H9 (cell line): ENCODE data around the gene GALNT9. TPM values are rescaled to one million over a fixed set of nuclear protein-coding genes. Genes with fewer than 3 reads are reported as not detected.
A peak's percentile ranks its signal among the peaks of the same experiment; 100 is the strongest.

Experiments used
- DNase-seq: peaks from one replicate; pipeline ENCODE4 v3.0.0-alpha.2; 2017
- H2AFZ ChIP-seq: one replicate; pipeline ENCODE4 v1.6.1; 2013; ENCODE audit warnings: mild to moderate bottlenecking, low read length, control low read depth, moderate library complexity
- H2AK5ac ChIP-seq: 2 replicates; pipeline ENCODE4 v1.6.1; 2013; ENCODE audit warnings: low read length, control low read depth, mixed read lengths; ENCODE audit not compliant: insufficient read length
- H2BK120ac ChIP-seq: one replicate; pipeline ENCODE4 v1.6.1; 2013; ENCODE audit warnings: low read depth, mild to moderate bottlenecking, low read length, control low read depth, inconsistent platforms; ENCODE audit not compliant: poor library complexity, severe bottlenecking
- H2BK12ac ChIP-seq: 2 replicates; pipeline ENCODE4 v1.6.1; 2013; ENCODE audit warnings: low read length, control low read depth, mixed read lengths, low read depth; ENCODE audit not compliant: insufficient read length
- H2BK15ac ChIP-seq: 2 replicates; pipeline ENCODE4 v1.6.1; 2013; ENCODE audit warnings: low read depth, low read length, control low read depth
- H2BK20ac ChIP-seq: one replicate; pipeline ENCODE4 v1.6.1; 2013; ENCODE audit warnings: low read depth, mild to moderate bottlenecking, low read length, control low read depth, inconsistent platforms; ENCODE audit not compliant: poor library complexity, severe bottlenecking
- H2BK5ac ChIP-seq: 2 replicates; pipeline ENCODE4 v1.6.1; 2013; ENCODE audit warnings: low read length, control low read depth, mixed read lengths; ENCODE audit not compliant: insufficient read length
- H3K14ac ChIP-seq: 2 replicates; pipeline ENCODE4 v1.6.1; 2013; ENCODE audit warnings: low read length, control low read depth; ENCODE audit not compliant: insufficient read depth
- H3K18ac ChIP-seq: 2 replicates; pipeline ENCODE4 v1.6.1; 2013; ENCODE audit warnings: low read depth, mild to moderate bottlenecking, mixed read lengths, low read length, control low read depth; ENCODE audit not compliant: insufficient read length
- H3K23ac ChIP-seq: 2 replicates; pipeline ENCODE4 v1.6.1; 2013; ENCODE audit warnings: low read length, control low read depth, mixed read lengths, low read depth; ENCODE audit not compliant: insufficient read length
- H3K23me2 ChIP-seq: 2 replicates; pipeline ENCODE4 v1.6.1; 2013; ENCODE audit warnings: low read depth, mild to moderate bottlenecking, mixed read lengths, low read length, control low read depth; ENCODE audit not compliant: insufficient read length, poor library complexity, severe bottlenecking
- H3K27ac ChIP-seq: 2 replicates; pipeline ENCODE4 v1.5.1; 2013; ENCODE audit warnings: low read length, control low read depth, mixed read lengths, low read depth; ENCODE audit not compliant: insufficient read length
- H3K27me3 ChIP-seq: 2 replicates; pipeline ENCODE4 v1.6.1; 2013; ENCODE audit warnings: low read length, control low read depth, inconsistent platforms; ENCODE audit not compliant: insufficient read depth
- H3K4ac ChIP-seq: 2 replicates; pipeline ENCODE4 v1.6.1; 2013; ENCODE audit warnings: low read depth, mild to moderate bottlenecking, control low read depth, inconsistent platforms, low read length, moderate library complexity
- H3K4me1 ChIP-seq: 2 replicates; pipeline ENCODE4 v1.6.1; 2013; ENCODE audit warnings: low read length, control low read depth, inconsistent platforms; ENCODE audit not compliant: insufficient read depth
- H3K4me2 ChIP-seq: 2 replicates; pipeline ENCODE4 v1.6.1; 2013; ENCODE audit warnings: low read length, control low read depth, mixed read lengths; ENCODE audit not compliant: insufficient read length, insufficient read depth
- H3K56ac ChIP-seq: 2 replicates; pipeline ENCODE4 v1.6.1; 2013; ENCODE audit warnings: low read depth, mild to moderate bottlenecking, mixed read lengths, low read length, control low read depth; ENCODE audit not compliant: insufficient read length
- H3K79me1 ChIP-seq: 2 replicates; pipeline ENCODE4 v1.6.1; 2013; ENCODE audit warnings: low read depth, mild to moderate bottlenecking, moderate library complexity, low read length, control low read depth, inconsistent platforms; ENCODE audit not compliant: insufficient read depth, poor library complexity, severe bottlenecking
- H3K79me2 ChIP-seq: 2 replicates; pipeline ENCODE4 v1.6.1; 2013; ENCODE audit warnings: low read length, control low read depth, inconsistent platforms; ENCODE audit not compliant: insufficient read depth
- H3K9ac ChIP-seq: 2 replicates; pipeline ENCODE4 v1.6.1; 2013; ENCODE audit warnings: low read length, control low read depth, mixed read lengths; ENCODE audit not compliant: insufficient read length; ENCODE audit errors: extremely low read depth
- H3K9me3 ChIP-seq: one replicate; pipeline ENCODE4 v1.6.1; 2013; ENCODE audit warnings: low read depth, low read length, inconsistent platforms; ENCODE audit not compliant: control insufficient read depth
- H3T11ph ChIP-seq: one replicate; pipeline ENCODE4 v1.6.1; 2013; ENCODE audit warnings: mild to moderate bottlenecking, low read length, control low read depth, inconsistent platforms
- H4K20me1 ChIP-seq: one replicate; pipeline ENCODE4 v1.6.1; 2013; ENCODE audit not compliant: control insufficient read depth, insufficient read length, insufficient read depth
- H4K5ac ChIP-seq: 2 replicates; pipeline ENCODE4 v1.6.1; 2013; ENCODE audit warnings: low read depth, mild to moderate bottlenecking, mixed read lengths, low read length, control low read depth; ENCODE audit not compliant: insufficient read length
- H4K8ac ChIP-seq: replicated peaks from 2 replicates; pipeline ENCODE4 v1.6.1; 2013; ENCODE audit warnings: low read length, control low read depth, mixed read lengths, low read depth; ENCODE audit not compliant: insufficient read length
- H4K91ac ChIP-seq: 2 replicates; pipeline ENCODE4 v1.6.1; 2013; ENCODE audit warnings: low read depth, mild to moderate bottlenecking, moderate library complexity, mixed read lengths, low read length, control low read depth; ENCODE audit not compliant: insufficient read length
- H3K27ac Mint-ChIP-seq, 3 experiments: 2 replicates in 2 of 3; 3 replicates in 1 of 3; pipeline ENCODE4 v1.8.0; 2020 to 2021; ENCODE audit warnings: mixed read lengths in 3 of 3, mild to moderate bottlenecking in 1 of 3, moderate library complexity in 1 of 3
- H3K27me3 Mint-ChIP-seq: 2 replicates; pipeline ENCODE4 v1.8.0; 2021; ENCODE audit warnings: low read depth, mild to moderate bottlenecking, moderate library complexity, mixed read lengths
- H3K36me3 Mint-ChIP-seq, 3 experiments: 2 replicates in 2 of 3; 3 replicates in 1 of 3; pipeline ENCODE4 v1.8.0; 2020 to 2021; ENCODE audit warnings: low read depth in 3 of 3, mixed read lengths in 3 of 3; ENCODE audit not compliant: insufficient read depth in 1 of 3
- H3K4me1 Mint-ChIP-seq, 2 experiments: 2 replicates each; pipeline ENCODE4 v1.8.0; 2020; ENCODE audit warnings: mixed read lengths in 2 of 2
- H3K4me3 Mint-ChIP-seq, 2 experiments: 2 replicates in 1 of 2; 3 replicates in 1 of 2; pipeline ENCODE4 v1.8.0; 2020 to 2021; ENCODE audit warnings: mild to moderate bottlenecking in 2 of 2, mixed read lengths in 2 of 2, moderate library complexity in 1 of 2
- H3K9me3 Mint-ChIP-seq, 2 experiments: 2 replicates in 1 of 2; 3 replicates in 1 of 2; pipeline ENCODE4 v1.8.0; 2020; ENCODE audit warnings: mild to moderate bottlenecking in 2 of 2, mixed read lengths in 2 of 2, moderate library complexity in 1 of 2
- WGBS: extraction: QIAGEN DNeasy Blood & Tissue Kit; methylation state at CpG from one replicate; pipeline ENCODE4 v1.1.7; 2013; ENCODE audit warnings: missing lambda C conversion rate, low lambda C conversion rate, mixed read lengths; ENCODE audit not compliant: insufficient read length; ENCODE audit errors: extremely low coverage; 5-methylcytosine and 5-hydroxymethylcytosine counted together
- total RNA-seq: library from RNA; stranded (reverse); gene quantifications from 2 replicates; pipeline ENCODE4 v1.2.1, GENCODE V29; 2021
- TF ChIP-seq, protein P1 (sequence below): fragments of 200-600 bp; sonication (generic); conservative IDR thresholded peaks from 3 replicates; pipeline ENCODE4 v1.8.0; 2021; ENCODE audit warnings: antibody characterized with exemption, mild to moderate bottlenecking

GALNT9 gene
- total RNA-seq, 1 experiment from 2014 or later: 0.35 TPM

DNA sequence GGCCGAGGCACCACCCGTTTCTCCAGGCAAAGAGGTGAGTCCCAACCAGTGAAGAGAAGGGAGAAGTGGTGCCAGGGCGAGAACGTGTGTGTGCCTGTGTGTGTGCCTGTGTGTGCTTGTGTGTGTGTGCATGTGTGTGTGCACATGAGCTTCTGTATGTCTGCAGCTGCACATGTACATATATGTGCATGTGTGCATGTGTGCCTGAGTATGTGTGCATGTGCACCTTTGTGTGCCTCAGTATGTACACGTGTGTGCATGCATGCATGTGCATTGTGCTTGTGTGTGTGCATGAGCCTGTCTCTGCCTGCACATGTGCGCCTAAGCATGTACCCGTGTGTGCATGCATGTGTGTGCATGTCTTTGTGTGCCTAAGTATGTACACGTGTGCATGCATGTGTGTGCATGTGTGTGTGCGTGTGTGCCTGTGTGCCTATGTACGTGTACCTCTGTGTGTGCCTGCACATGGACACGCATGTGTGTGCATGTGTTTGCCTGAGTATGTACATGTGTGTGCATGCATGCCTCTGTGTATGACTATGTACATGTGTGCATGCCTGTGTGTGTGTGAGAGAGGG lies 5.9 kb upstream of the GALNT9 start:
- no peak overlapping the region for H2BK12ac ChIP-seq

More for the DNA sequence above, 5.9 kb upstream of the GALNT9 start:
- Histone ChIP-seq H3K79me2 (no peaks in the 10 kb centered on the region), H2BK5ac (no peak overlapping the region), H4K8ac (no peak overlapping the region), H3K9ac (no peak overlapping the region), H2AK5ac (no peak overlapping the region), H3K27ac (no peak overlapping the region), H2BK15ac (no peak overlapping the region), H3K4ac (no peak overlapping the region), H2AFZ (no peak overlapping the region), H2BK20ac (no peak overlapping the region), H3K18ac (no peak overlapping the region), H3K56ac (no peak overlapping the region), H3K23me2 (peaks cover 2% of the 10 kb centered on the region), H4K91ac (no peak overlapping the region), H3K4me1 (no peaks in the 10 kb centered on the region), H3K23ac (no peak overlapping the region), H4K20me1 (peaks cover 2% of the 10 kb centered on the region), H3T11ph (no peak overlapping the region), H3K14ac (no peak overlapping the region), H3K79me1 (no peaks in the 10 kb centered on the region), H2BK120ac (no peak overlapping the region), H3K4me2 (no peak overlapping the region), H3K9me3 (no peaks in the 10 kb centered on the region), H3K27me3 (peaks cover 20% of the 10 kb centered on the region; the same call in 1 of the 2 replicates), H4K5ac (no peak overlapping the region)
- Mint-ChIP-seq H3K4me3 (peak overlapping the region in 1 of 2 experiments; percentile 19; a peak in 2 of 5 replicates), H3K27ac (peak overlapping the region in 1 of 3 experiments; percentile 32; a peak in 1 of 7 replicates), H3K27me3 (peaks cover 96% of the 10 kb centered on the region), H3K36me3 (no peaks in the 10 kb centered on the region), H3K9me3 (peaks cover 0 to 10% of the 10 kb centered on the region in 2 experiments; a peak in 3 of 5 replicates), H3K4me1 (peaks cover 0 to under 1% of the 10 kb centered on the region in 2 experiments; a peak in 2 of 4 replicates)
- DNase-seq: no peak
- WGBS: no CpG with 5 or more reads among the region's 11 CpGs
- TF ChIP-seq, protein P1, sequence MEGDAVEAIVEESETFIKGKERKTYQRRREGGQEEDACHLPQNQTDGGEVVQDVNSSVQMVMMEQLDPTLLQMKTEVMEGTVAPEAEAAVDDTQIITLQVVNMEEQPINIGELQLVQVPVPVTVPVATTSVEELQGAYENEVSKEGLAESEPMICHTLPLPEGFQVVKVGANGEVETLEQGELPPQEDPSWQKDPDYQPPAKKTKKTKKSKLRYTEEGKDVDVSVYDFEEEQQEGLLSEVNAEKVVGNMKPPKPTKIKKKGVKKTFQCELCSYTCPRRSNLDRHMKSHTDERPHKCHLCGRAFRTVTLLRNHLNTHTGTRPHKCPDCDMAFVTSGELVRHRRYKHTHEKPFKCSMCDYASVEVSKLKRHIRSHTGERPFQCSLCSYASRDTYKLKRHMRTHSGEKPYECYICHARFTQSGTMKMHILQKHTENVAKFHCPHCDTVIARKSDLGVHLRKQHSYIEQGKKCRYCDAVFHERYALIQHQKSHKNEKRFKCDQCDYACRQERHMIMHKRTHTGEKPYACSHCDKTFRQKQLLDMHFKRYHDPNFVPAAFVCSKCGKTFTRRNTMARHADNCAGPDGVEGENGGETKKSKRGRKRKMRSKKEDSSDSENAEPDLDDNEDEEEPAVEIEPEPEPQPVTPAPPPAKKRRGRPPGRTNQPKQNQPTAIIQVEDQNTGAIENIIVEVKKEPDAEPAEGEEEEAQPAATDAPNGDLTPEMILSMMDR: no peak
